OCI-LY7 (cell line): Measurements from ENCODE around the gene EIF1B. TPM values are rescaled to one million over a fixed set of nuclear protein-coding genes. Genes with fewer than 3 reads are reported as not detected.

ENCODE experiments used
- BruUV-seq: library from RNA; stranded (reverse); fragments of 400-500 nt; replicated peaks from 2 replicates; lab custom pipeline; 2021; lab: Mats Ljungman, UMichigan
- CTCF ChIA-PET: fragments of 300-600 bp; sonication (Branson Sonifier 250); formaldehyde crosslinking; loops from one replicate; lab custom pipeline; 2022; ENCODE audit warnings: antibody characterized with exemption; ENCODE audit not compliant: unreplicated experiment; lab: Charles Lee
- POLR2A ChIA-PET: fragments of 300-600 bp; sonication (Branson Sonifier 250); formaldehyde crosslinking; loops from one replicate; lab custom pipeline; 2022; ENCODE audit warnings: antibody characterized with exemption; lab: Charles Lee
- DNase-seq: peaks from one replicate; pipeline ENCODE4 v3.0.0-alpha.2; 2015; ENCODE audit warnings: low spot score
- H2AFZ ChIP-seq: fragments of 200-600 bp; sonication (generic), shearing (Covaris generic); 2 replicates; pipeline ENCODE4 v1.6.1; 2014; ENCODE audit warnings: mild to moderate bottlenecking, antibody characterized with exemption, low read length, moderate library complexity
- H3K27ac ChIP-seq: fragments of 200-600 bp; sonication (generic); 2 replicates; pipeline ENCODE4 v1.5.1; 2014; ENCODE audit warnings: mixed run types, low read depth, mild to moderate bottlenecking, moderate library complexity, low read length, inconsistent platforms; ENCODE audit not compliant: poor library complexity, severe bottlenecking
- H3K36me3 ChIP-seq: fragments of 200-600 bp; sonication (generic); 2 replicates; pipeline ENCODE4 v1.6.1; 2014; ENCODE audit warnings: mild to moderate bottlenecking, antibody characterized with exemption, low read length, moderate library complexity, mixed read lengths; ENCODE audit not compliant: insufficient read depth
- H3K4me1 ChIP-seq: fragments of 200-600 bp; sonication (generic); 2 replicates; pipeline ENCODE4 v1.5.1; 2014; ENCODE audit warnings: mild to moderate bottlenecking, low read length; ENCODE audit not compliant: insufficient read depth, poor library complexity, severe bottlenecking
- H3K4me2 ChIP-seq: fragments of 200-600 bp; sonication (generic); 2 replicates; pipeline ENCODE4 v1.6.1; 2014; ENCODE audit warnings: mild to moderate bottlenecking, low read length
- H3K4me3 ChIP-seq: fragments of 200-600 bp; sonication (generic); 2 replicates; pipeline ENCODE4 v1.5.1; 2014; ENCODE audit warnings: mild to moderate bottlenecking, low read depth, low read length; ENCODE audit not compliant: poor library complexity, severe bottlenecking
- H3K79me2 ChIP-seq: fragments of 200-600 bp; sonication (generic); 2 replicates; pipeline ENCODE4 v1.6.1; 2016; ENCODE audit warnings: low read depth, mild to moderate bottlenecking, low read length, moderate library complexity, mixed read lengths; ENCODE audit not compliant: insufficient read depth
- H3K9me2 ChIP-seq: fragments of 200-600 bp; sonication (generic); 2 replicates; pipeline ENCODE4 v1.6.1; 2016; ENCODE audit warnings: mild to moderate bottlenecking, low read length, mixed read lengths; ENCODE audit not compliant: insufficient read depth
- H3K9me3 ChIP-seq: fragments of 200-600 bp; sonication (generic); 2 replicates; pipeline ENCODE4 v1.6.1; 2014; ENCODE audit warnings: mild to moderate bottlenecking, mixed run types, low read length, mixed read lengths
- H4K20me1 ChIP-seq: fragments of 200-600 bp; sonication (generic); 2 replicates; pipeline ENCODE4 v1.6.1; 2014; ENCODE audit warnings: mild to moderate bottlenecking, antibody characterized with exemption, low read length, moderate library complexity, mixed read lengths; ENCODE audit not compliant: insufficient read depth
- EZH2phosphoT487 ChIP-seq: fragments of 200-600 bp; sonication (generic); IDR thresholded peaks from 2 replicates; pipeline ENCODE4 v1.6.1; 2018; ENCODE audit warnings: low read depth, borderline replicate concordance, mild to moderate bottlenecking, mixed run types, antibody characterized with exemption, low read length, moderate library complexity, mixed read lengths
- intact Hi-C: fragments of 100-400 bp; cut with micrococcal nuclease; formaldehyde crosslinking; loops from one replicate; pipeline ENCODE4 v1.10.0; 2022; ENCODE audit not compliant: unreplicated experiment
- total RNA-seq, 2 experiments: library from RNA; depleted of rRNA in 1 of 2; stranded (reverse); fragments of >200 nt in 1 of 2; shearing (Covaris generic) in 1 of 2; gene quantifications; 2 replicates each; pipeline ENCODE4 v1.2.3, GENCODE V29; 2014 to 2022
- TF ChIP-seq, protein P1 (sequence below): fragments of 200-600 bp; sonication (generic); conservative IDR thresholded peaks from 2 replicates; pipeline ENCODE4 v1.5.1; 2014; ENCODE audit warnings: mild to moderate bottlenecking, antibody characterized with exemption, low read length, moderate library complexity, mixed read lengths

The EIF1B gene
- total RNA-seq, 2 experiments from 2014 or later: 14.5 to 65.0 TPM

DNA sequence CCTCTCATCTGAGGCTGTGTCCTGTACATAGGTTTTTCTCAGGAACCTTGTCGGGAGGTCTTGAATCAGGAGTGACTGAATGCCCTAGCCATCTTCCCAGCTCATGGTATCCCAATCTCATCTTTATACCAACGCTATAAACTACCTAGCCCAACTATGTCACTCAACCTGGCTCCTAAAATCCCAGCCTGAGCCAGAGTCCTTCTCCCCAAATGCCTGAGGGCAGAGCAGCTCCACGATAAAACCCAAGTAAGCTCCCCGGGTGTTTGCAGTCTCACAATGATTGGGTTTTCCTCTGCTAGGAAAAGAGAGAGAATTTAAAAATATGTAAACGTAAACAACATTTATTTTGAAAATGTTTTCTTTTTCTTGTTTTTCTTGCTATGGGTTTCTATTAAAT is 14.4 kb downstream of the EIF1B start:
- Histone ChIP-seq H3K79me2 (no peaks in the 10 kb centered on the region), H3K9me3 (no peaks in the 10 kb centered on the region), H3K27ac (no peak overlapping the region), H3K9me2 (no peaks in the 10 kb centered on the region), H3K36me3 (no peaks in the 10 kb centered on the region), H4K20me1 (no peaks in the 10 kb centered on the region), H3K4me3 (no peak overlapping the region), H3K4me2 (no peak overlapping the region), H2AFZ (no peak overlapping the region), H3K4me1 (peaks cover 15% of the 10 kb centered on the region)
- ChIA-PET CTCF (no interaction called here), POLR2A (interaction anchor here (0.5 kb wide), 1 partner anchor 391 kb away, joined by 3 read pairs; no protein-coding TSS in a partner anchor)
- TF ChIP-seq, protein P1, sequence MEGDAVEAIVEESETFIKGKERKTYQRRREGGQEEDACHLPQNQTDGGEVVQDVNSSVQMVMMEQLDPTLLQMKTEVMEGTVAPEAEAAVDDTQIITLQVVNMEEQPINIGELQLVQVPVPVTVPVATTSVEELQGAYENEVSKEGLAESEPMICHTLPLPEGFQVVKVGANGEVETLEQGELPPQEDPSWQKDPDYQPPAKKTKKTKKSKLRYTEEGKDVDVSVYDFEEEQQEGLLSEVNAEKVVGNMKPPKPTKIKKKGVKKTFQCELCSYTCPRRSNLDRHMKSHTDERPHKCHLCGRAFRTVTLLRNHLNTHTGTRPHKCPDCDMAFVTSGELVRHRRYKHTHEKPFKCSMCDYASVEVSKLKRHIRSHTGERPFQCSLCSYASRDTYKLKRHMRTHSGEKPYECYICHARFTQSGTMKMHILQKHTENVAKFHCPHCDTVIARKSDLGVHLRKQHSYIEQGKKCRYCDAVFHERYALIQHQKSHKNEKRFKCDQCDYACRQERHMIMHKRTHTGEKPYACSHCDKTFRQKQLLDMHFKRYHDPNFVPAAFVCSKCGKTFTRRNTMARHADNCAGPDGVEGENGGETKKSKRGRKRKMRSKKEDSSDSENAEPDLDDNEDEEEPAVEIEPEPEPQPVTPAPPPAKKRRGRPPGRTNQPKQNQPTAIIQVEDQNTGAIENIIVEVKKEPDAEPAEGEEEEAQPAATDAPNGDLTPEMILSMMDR: no peak
- TF ChIP-seq EZH2phosphoT487: no peak
- intact Hi-C loops: loop anchor here (10.0 kb wide), 1 partner anchor 1201 kb away; no protein-coding TSS in a partner anchor
- no peak for DNase-seq
- BruUV-seq: no TSS peak

DNA sequence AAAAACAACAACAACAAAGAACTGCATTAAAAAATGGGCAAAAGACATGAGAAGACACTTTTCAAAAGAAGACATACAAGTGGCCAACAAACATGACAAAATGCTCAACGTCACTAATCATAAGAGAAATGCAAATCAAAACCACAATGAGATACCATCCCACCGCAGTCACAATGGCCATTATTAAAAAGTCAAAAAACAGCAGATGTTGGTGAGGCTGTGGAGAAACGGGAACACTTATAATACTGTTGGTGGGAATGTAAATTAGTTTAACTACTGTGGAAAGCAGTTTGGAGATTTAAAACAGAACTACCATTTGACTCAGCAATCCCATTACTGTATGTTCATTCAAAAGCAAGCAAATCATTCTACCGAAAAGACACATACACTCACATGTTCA is 15.1 kb downstream of the EIF1B start:
- DNase-seq: no peak
- H3K4me3 ChIP-seq: no peak overlapping the region
- POLR2A ChIA-PET: no interaction called here
- H3K79me2 ChIP-seq: no peaks in the 10 kb centered on the region
- H3K4me2 ChIP-seq: no peak overlapping the region
- no peaks in the 10 kb centered on the region for H3K9me2 ChIP-seq
- H3K27ac ChIP-seq: no peak overlapping the region
- intact Hi-C loops: loop anchor here (10.0 kb wide), 1 partner anchor 1200 kb away; no protein-coding TSS in a partner anchor
- H2AFZ ChIP-seq: no peak overlapping the region
- no TSS peak for BruUV-seq
- no peak for TF ChIP-seq EZH2phosphoT487
- TF ChIP-seq, protein P1: no peak
- H4K20me1 ChIP-seq: no peaks in the 10 kb centered on the region
- CTCF ChIA-PET: no interaction called here
- no peaks in the 10 kb centered on the region for H3K36me3 ChIP-seq
- H3K4me1 ChIP-seq: peaks cover 15% of the 10 kb centered on the region
- no peaks in the 10 kb centered on the region for H3K9me3 ChIP-seq

DNA sequence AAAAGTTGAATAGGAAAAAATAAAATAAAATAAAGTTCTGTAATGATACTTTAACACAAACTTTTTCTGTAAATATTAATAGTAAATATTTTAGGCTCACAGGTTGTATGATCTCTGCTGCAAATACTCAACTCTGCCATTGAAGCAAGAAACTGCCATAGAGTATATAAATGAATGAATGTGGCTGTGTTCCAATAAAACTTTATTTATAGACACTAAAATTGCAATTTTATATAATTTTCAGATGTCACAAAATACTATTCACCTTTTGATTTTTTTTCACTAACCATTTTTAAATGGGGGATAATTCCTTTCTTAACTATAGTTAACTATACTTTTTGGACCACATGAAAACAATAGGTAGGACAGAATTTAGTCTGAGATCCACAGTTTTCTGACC is 16.0 kb downstream of the EIF1B start:
- TF ChIP-seq, protein P1: no peak
- no peak for TF ChIP-seq EZH2phosphoT487
- no TSS peak for BruUV-seq
- Histone ChIP-seq H3K79me2 (no peaks in the 10 kb centered on the region), H3K4me2 (no peak overlapping the region), H2AFZ (no peak overlapping the region), H3K4me3 (no peak overlapping the region), H4K20me1 (no peaks in the 10 kb centered on the region), H3K9me3 (no peaks in the 10 kb centered on the region), H3K27ac (no peak overlapping the region), H3K36me3 (no peaks in the 10 kb centered on the region), H3K9me2 (no peaks in the 10 kb centered on the region), H3K4me1 (peaks cover 15% of the 10 kb centered on the region)
- POLR2A ChIA-PET: interaction anchor here (2.0 kb wide), 1 partner anchor 8 kb away, joined by 4 read pairs; no protein-coding TSS in a partner anchor
- CTCF ChIA-PET: no interaction called here
- DNase-seq: no peak
- intact Hi-C loops: loop anchor here (10.0 kb wide), 1 partner anchor 1199 kb away; no protein-coding TSS in a partner anchor
